Large intestine (tissue), 3 donors: ENCODE measurements around the gene SLC29A3. TPM values are rescaled to one million over a fixed set of nuclear protein-coding genes. Genes with fewer than 3 reads are reported as not detected.

Experiments
- DNase-seq, 2 donors: peaks; one replicate each; pipeline versions ENCODE4 v3.0.0 to v3.0.0-alpha.2; 2013
- H3K27ac ChIP-seq: one replicate; pipeline ENCODE4 v1.5.1; 2013; ENCODE audit warnings: low read length
- H3K27me3 ChIP-seq: 2 replicates; pipeline ENCODE4 v1.6.1; 2013; ENCODE audit warnings: low read length; ENCODE audit not compliant: control insufficient read depth, insufficient read depth
- H3K36me3 ChIP-seq: 2 replicates; pipeline ENCODE4 v1.6.1; 2013; ENCODE audit warnings: low read length; ENCODE audit not compliant: control insufficient read depth, insufficient read depth
- H3K4me1 ChIP-seq: one replicate; pipeline ENCODE4 v1.6.1; 2013; ENCODE audit warnings: low read length; ENCODE audit not compliant: control insufficient read depth, insufficient read depth
- H3K4me3 ChIP-seq: one replicate; pipeline ENCODE4 v1.5.1; 2013; ENCODE audit warnings: low read length
- H3K9me3 ChIP-seq: one replicate; pipeline ENCODE4 v1.6.1; 2013; ENCODE audit warnings: mild to moderate bottlenecking, low read depth, low read length, moderate library complexity; ENCODE audit not compliant: control insufficient read depth
- WGBS: methylation state at CpG from one replicate; pipeline ENCODE4 v1.1.5; 2013; ENCODE audit warnings: low lambda C conversion rate; ENCODE audit not compliant: insufficient coverage; 5-methylcytosine and 5-hydroxymethylcytosine counted together
- polyA plus RNA-seq: library from polyadenylated mRNA; unstranded; fragments of 120-200 nt; gene quantifications from one replicate; pipeline ENCODE4 v1.2.1, GENCODE V29; 2013

The SLC29A3 gene
- polyA plus RNA-seq, 1 donor, result 16.2 TPM

DNA sequence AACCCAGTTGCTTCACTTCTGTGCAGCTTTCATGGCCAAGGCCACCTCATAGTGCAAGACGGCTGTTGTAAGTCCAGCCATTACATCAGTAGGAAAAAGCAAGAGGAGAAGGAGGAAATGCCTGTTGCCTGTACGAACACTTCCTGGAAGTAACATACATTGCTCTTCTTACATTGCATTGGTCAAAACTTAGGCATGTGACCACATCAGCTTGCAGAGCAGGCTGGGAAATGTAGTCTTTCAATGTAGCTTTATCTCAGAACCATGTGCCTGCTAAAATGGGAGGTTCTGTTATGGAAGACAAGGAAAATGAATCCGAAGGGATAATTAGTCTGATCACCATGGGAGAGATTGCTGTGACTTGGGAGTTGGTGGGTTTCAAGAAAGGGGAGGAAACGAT is 4.3 kb downstream of the SLC29A3 start:
- WGBS, result 100% methylated on average over 2 of the region's 4 CpGs
- no peaks in the 10 kb centered on the region for H3K9me3 ChIP-seq
- DNase-seq, result no peak
- no peak overlapping the region for H3K4me3 ChIP-seq
- no peaks in the 10 kb centered on the region for H3K27me3 ChIP-seq
- no peak overlapping the region for H3K27ac ChIP-seq
- H3K4me1 ChIP-seq, result peaks cover 5% of the 10 kb centered on the region
- peaks cover 50% of the 10 kb centered on the region for H3K36me3 ChIP-seq

DNA sequence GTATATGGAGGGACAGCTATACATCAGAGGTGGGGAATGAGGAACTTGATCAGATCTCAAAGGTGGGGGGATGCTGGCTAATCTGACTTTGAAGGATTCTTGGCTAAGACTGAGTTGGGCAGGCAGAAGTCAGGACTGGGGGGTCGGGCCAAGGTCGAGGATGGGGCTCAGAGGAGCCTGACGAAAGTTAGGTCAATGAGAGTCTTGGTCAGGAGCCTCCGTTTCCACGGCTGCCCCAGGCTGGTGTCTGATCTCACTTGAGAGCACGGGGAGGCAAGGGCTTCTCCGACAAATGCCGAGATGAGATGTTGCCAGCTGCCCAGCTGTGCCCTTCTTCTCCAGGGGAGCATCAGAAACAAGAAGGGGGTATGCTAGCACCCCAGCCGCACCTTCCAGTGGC is 5.7 kb downstream of the SLC29A3 start:
- Histone ChIP-seq H3K4me3 (no peak overlapping the region), H3K4me1 (no peaks in the 10 kb centered on the region), H3K36me3 (peaks cover 55% of the 10 kb centered on the region), H3K27ac (no peak overlapping the region), H3K9me3 (no peaks in the 10 kb centered on the region), H3K27me3 (no peaks in the 10 kb centered on the region)
- no CpG with 5 or more reads among the region's 9 CpGs for WGBS
- no peak for DNase-seq

- no CpG with 5 or more reads among the region's 6 CpGs for WGBS
- Histone ChIP-seq H3K36me3 (peaks cover 57% of the 10 kb centered on the region), H3K9me3 (no peaks in the 10 kb centered on the region), H3K4me1 (no peaks in the 10 kb centered on the region), H3K27me3 (no peaks in the 10 kb centered on the region), H3K27ac (no peak overlapping the region), H3K4me3 (no peak overlapping the region)
- no peak for DNase-seq
These were observed 6.2 kb downstream of the SLC29A3 start for GRCh38 chr10:71325267-71325666.

DNA sequence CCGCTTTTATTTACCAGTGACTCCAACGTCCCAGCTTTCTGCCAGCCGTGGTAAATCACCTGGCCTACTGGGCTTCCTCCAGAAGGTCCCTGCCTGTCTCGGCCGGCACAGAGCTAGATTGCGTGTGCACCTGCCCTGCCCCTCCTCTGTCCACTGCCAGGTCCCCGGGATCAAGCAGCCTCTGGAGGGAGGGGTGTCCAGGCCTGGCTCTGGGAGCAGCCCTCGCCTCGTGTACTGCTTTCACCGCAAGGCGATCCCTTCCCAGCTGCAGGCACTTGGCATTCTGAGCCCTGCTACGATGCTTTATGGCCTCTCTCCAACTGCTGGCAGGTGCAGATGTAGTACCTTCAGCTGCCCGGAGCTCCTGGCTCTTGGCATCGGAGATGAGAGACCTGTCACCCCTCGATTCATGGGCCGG is 7.4 kb downstream of the SLC29A3 start:
- Histone ChIP-seq H3K27me3 (no peaks in the 10 kb centered on the region), H3K4me1 (no peaks in the 10 kb centered on the region), H3K27ac (no peak overlapping the region), H3K36me3 (peaks cover 60% of the 10 kb centered on the region), H3K9me3 (no peaks in the 10 kb centered on the region), H3K4me3 (no peak overlapping the region)
- no peak for DNase-seq
- no CpG with 5 or more reads among the region's 16 CpGs for WGBS

DNA sequence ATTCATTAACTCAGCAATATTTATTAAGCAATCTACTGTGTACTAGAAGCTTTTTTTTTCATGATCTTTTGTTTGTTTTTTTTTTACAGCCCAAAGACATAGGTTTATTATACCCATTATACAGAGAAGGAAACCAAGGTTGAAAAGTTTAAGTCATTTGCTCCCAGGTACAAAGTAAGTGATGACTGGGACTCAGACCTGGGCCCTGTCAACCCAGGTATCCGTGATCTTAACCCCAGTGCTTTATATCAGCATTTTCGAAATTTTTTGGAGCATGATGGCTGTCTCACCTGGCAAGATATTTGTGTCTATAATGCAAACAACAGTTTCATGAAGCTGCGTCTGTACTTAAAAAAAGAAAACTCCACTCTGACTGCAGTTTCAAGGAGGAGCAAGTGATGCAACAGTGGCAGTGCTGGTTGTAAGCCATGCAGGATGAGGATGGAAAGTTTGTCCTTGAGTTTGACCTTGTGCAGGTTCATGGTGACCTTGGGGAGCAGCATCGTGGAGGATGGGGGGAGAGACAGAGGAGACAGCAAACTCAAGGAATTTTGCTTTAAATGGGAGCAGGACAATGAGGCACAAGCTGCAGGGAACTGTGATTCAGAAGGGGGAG is 11.8 kb downstream of the SLC29A3 start:
- 100% methylated on average over 3 of the region's 4 CpGs for WGBS

GRCh38 chr10:71331736-71332135 is 12.7 kb downstream of the SLC29A3 start:
- no peaks in the 10 kb centered on the region for H3K27me3 ChIP-seq
- H3K4me3 ChIP-seq, result no peak overlapping the region
- H3K36me3 ChIP-seq, result peaks cover 34% of the 10 kb centered on the region
- H3K4me1 ChIP-seq, result peaks cover 6% of the 10 kb centered on the region
- WGBS, result 60% methylated on average over 1 of the region's 4 CpGs
- H3K9me3 ChIP-seq, result no peaks in the 10 kb centered on the region
- DNase-seq, result no peak
- no peak overlapping the region for H3K27ac ChIP-seq

More for the DNA sequence above, 11.8 kb downstream of the SLC29A3 start:
- Histone ChIP-seq H3K27ac (no peak overlapping the region), H3K27me3 (no peaks in the 10 kb centered on the region), H3K4me1 (no peaks in the 10 kb centered on the region), H3K4me3 (no peak overlapping the region), H3K36me3 (peaks cover 40% of the 10 kb centered on the region), H3K9me3 (no peaks in the 10 kb centered on the region)
- DNase-seq, result no peak

- no peak for DNase-seq
- Histone ChIP-seq H3K4me1 (peaks cover 13% of the 10 kb centered on the region), H3K9me3 (no peaks in the 10 kb centered on the region), H3K27ac (no peak overlapping the region), H3K27me3 (no peaks in the 10 kb centered on the region), H3K4me3 (no peak overlapping the region), H3K36me3 (peaks cover 27% of the 10 kb centered on the region)
- no CpG with 5 or more reads among the region's 5 CpGs for WGBS
These were observed 13.4 kb downstream of the SLC29A3 start for GRCh38 chr10:71332466-71332865.

DNA sequence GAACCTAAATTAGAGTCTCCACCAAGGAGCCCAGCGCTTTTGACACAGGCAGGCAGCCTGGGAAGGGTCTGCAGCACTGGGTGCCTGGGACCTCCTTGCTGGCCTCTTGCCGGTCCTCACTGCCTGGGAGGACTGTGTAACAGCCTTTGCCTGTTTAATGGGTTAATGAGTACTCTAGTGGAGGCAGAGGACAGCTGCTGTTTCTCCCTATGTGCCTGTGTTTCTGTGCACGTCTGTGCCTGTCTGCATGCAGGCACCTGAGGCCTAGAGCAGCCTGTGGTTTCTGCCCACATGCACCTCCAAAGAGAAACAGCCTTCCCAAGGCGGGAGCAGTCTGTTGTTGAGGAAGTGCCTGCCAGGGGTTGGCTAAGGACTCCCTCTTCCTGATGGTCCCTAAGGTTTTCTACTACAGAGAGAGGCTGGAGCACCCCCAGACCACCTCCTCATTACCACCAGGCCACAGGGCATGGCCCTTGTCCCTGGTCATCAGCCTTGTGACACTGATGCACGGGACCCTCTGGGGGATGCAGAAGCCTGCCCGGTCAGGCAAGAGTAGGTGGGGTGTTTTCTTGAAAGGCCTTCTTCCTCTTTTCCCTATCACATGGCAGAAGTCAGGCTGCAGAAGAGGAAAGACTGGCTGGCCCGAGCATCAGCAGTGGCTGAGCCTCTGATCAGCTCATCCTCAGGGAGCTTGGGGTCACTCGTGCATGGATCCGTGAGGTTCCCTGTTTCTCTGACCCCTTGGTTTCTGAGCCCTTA is 14.2 kb downstream of the SLC29A3 start:
- no peak for DNase-seq
- no peaks in the 10 kb centered on the region for H3K9me3 ChIP-seq
- H3K4me3 ChIP-seq, result no peak overlapping the region
- no peak overlapping the region for H3K27ac ChIP-seq
- peaks cover 14% of the 10 kb centered on the region for H3K4me1 ChIP-seq
- H3K27me3 ChIP-seq, result no peaks in the 10 kb centered on the region
- peaks cover 19% of the 10 kb centered on the region for H3K36me3 ChIP-seq
- no CpG with 5 or more reads among the region's 9 CpGs for WGBS

DNA sequence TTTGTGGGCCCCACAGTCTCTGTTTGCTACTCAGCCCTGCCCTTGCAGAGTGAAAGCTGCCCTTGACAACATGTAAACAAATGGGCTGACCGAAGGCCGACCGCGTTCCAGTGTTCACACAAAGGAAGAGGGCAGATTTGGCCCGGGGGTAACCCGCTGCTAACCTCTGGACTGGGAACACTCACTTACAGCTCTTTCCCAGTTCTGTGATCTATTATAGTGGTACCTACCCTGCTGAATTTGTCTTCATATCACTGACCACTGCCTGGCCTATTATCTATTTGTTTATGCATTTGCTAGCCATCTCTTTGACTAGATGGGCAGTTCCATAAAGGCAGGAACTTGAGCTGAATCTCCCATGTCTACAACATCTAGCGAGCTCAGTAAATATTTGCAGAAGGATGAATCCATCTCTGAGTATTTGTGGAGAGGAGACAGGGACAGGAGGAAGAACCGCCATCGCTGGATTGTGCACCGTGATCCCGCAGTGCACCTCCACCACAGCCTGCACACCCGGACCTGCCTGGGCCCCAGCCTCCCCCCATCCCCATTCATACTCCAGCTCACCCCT is 15.2 kb downstream of the SLC29A3 start:
- no peaks in the 10 kb centered on the region for H3K27me3 ChIP-seq
- H3K36me3 ChIP-seq, result peaks cover 13% of the 10 kb centered on the region
- H3K4me3 ChIP-seq, result no peak overlapping the region
- no peak overlapping the region for H3K27ac ChIP-seq
- no peaks in the 10 kb centered on the region for H3K9me3 ChIP-seq
- DNase-seq, result no peak
- WGBS, result no CpG with 5 or more reads among the region's 12 CpGs
- H3K4me1 ChIP-seq, result peaks cover 23% of the 10 kb centered on the region

- Histone ChIP-seq H3K9me3 (no peaks in the 10 kb centered on the region), H3K27ac (no peak overlapping the region), H3K4me3 (no peak overlapping the region), H3K27me3 (no peaks in the 10 kb centered on the region), H3K4me1 (peaks cover 33% of the 10 kb centered on the region), H3K36me3 (peaks cover 14% of the 10 kb centered on the region)
- 80% methylated on average over 1 of the region's 15 CpGs for WGBS
- DNase-seq, result no peak
These were observed 16.2 kb downstream of the SLC29A3 start for GRCh38 chr10:71335173-71335708.
